ENCODE measurements around the gene RNF10.
"Not testable (repeated sequence)": the region's sequence is repeated elsewhere in the genome, so short reads cannot be mapped to it uniquely, and the experiment has no call there.

The RNF10 gene

GRCh38 chr12:120534203-120534702, at the start of gene RNF10:
Gene RNF10 (plus strand): TSS chr12:120534356. CDS start chr12:120534812, 456 bp downstream.
- DNase-seq: peak; percentile 59

GRCh38 chr12:120485961-120486881, 47.9 kb upstream of the RNF10 start:
- DNase-seq: no peak

- not testable (repeated sequence) for DNase-seq
These were observed 46.6 kb upstream of the RNF10 start for GRCh38 chr12:120487552-120487951.

GRCh38 chr12:120488057-120488640, 46.0 kb upstream of the RNF10 start:
- no peak for DNase-seq

GRCh38 chr12:120489018-120489417, 45.1 kb upstream of the RNF10 start:
- DNase-seq: no peak

- DNase-seq: no peak
These were observed 43.8 kb upstream of the RNF10 start for GRCh38 chr12:120490325-120490724.

GRCh38 chr12:120490833-120491512, 43.2 kb upstream of the RNF10 start:
- no peak for DNase-seq

- no peak for DNase-seq
These were observed 38.9 kb upstream of the RNF10 start for GRCh38 chr12:120495186-120495730.

GRCh38 chr12:120495731-120496412, 38.3 kb upstream of the RNF10 start, which contains the start of gene DYNLL1:
Gene DYNLL1 (plus strand): TSS chr12:120496113. CDS start chr12:120496422, 309 bp downstream.
- peak; percentile 96 for DNase-seq

GRCh38 chr12:120496413-120497340, 37.5 kb upstream of the RNF10 start:
- peak; percentile 19 for DNase-seq

- no peak for DNase-seq
These were observed 36.5 kb upstream of the RNF10 start for GRCh38 chr12:120497524-120498150.

GRCh38 chr12:120498870-120499515, 35.2 kb upstream of the RNF10 start:
- no peak for DNase-seq

GRCh38 chr12:120500581-120500980, 33.6 kb upstream of the RNF10 start:
- no peak for DNase-seq

GRCh38 chr12:120504587-120504986, 29.6 kb upstream of the RNF10 start:
- no peak for DNase-seq

- DNase-seq: no peak
These were observed 25.6 kb upstream of the RNF10 start for GRCh38 chr12:120508537-120508936.

GRCh38 chr12:120514002-120514401, 20.2 kb upstream of the RNF10 start:
- no peak for DNase-seq

GRCh38 chr12:120515496-120515895, 18.7 kb upstream of the RNF10 start:
- DNase-seq: no peak

- not testable (repeated sequence) for DNase-seq
These were observed 14.8 kb upstream of the RNF10 start for GRCh38 chr12:120519324-120519723.

GRCh38 chr12:120522568-120522967, 11.6 kb upstream of the RNF10 start:
- DNase-seq: no peak

GRCh38 chr12:120528861-120529525, 5.2 kb upstream of the RNF10 start, which contains the start of gene COQ5:
Gene COQ5 (minus strand): TSS chr12:120529158. CDS start chr12:120529141, 17 bp downstream.
- DNase-seq: peak; percentile 76
